Testis (tissue), 3 donors: ENCODE data around the gene INPP5A. TPM values are rescaled to one million over a fixed set of nuclear protein-coding genes. Genes with fewer than 3 reads are reported as not detected.

Experiments
- DNase-seq: peaks from one replicate; pipeline ENCODE4 v3.0.0-alpha.2; 2019
- H3K27ac ChIP-seq, 2 donors: fragments of 200-600 bp; sonication (generic); one replicate each; pipeline ENCODE4 v1.5.1; 2019
- H3K27me3 ChIP-seq: fragments of 200-600 bp; sonication (generic); one replicate; pipeline ENCODE4 v1.5.1; 2019
- H3K36me3 ChIP-seq: fragments of 200-600 bp; sonication (generic); one replicate; pipeline ENCODE4 v1.5.1; 2017; ENCODE audit warnings: low read depth; ENCODE audit errors: missing control alignments
- H3K4me1 ChIP-seq: fragments of 200-600 bp; sonication (generic); one replicate; pipeline ENCODE4 v1.5.1; 2019
- H3K4me3 ChIP-seq, 2 donors: fragments of 200-600 bp; sonication (generic); one replicate each; pipeline ENCODE4 v1.5.1; 2017 to 2019
- H3K9me3 ChIP-seq: fragments of 200-600 bp; sonication (generic); one replicate; pipeline ENCODE4 v1.5.1; 2017
- POLR2A ChIP-seq: fragments of 450-650 bp; IDR thresholded peaks from one replicate; pipeline ENCODE4 v1.6.1; 2017; ENCODE audit warnings: antibody characterized with exemption, mild to moderate bottlenecking, moderate library complexity
- WGBS, 2 donors: methylation state at CpG; one replicate each; pipeline ENCODE4 v1.1.5; 2018; 5-methylcytosine and 5-hydroxymethylcytosine counted together
- intact Hi-C: fragments of 100-400 bp; cut with DNase I; formaldehyde crosslinking; loops from one replicate; pipeline ENCODE4 v1.15.1; 2023; ENCODE audit warnings: low total_unique reads
- polyA plus RNA-seq: library from polyadenylated mRNA; stranded (reverse); fragments of 350-450 nt; fragmentation: Illumina TruSeq; extraction: RNeasy Lipid Tissue Mini Kit (QIAGEN cat#74804); gene quantifications from one replicate; pipeline ENCODE4 v1.2.3, GENCODE V29; 2014; ENCODE audit warnings: low read depth, low replicate concordance; ENCODE audit not compliant: insufficient read depth
- total RNA-seq, 2 donors: library from RNA; depleted of rRNA; stranded (reverse); fragments of >200 nt; gene quantifications; one replicate each; pipeline ENCODE4 v1.2.3, GENCODE V29; 2016
- TF ChIP-seq, protein P1 (sequence below), 3 experiments: fragments of 450-650 bp in 2 of 3; fragments of 200-600 bp in 1 of 3; sonication (generic) in 1 of 3; IDR thresholded peaks; one replicate each; pipeline ENCODE4 v1.5.1; 2016 to 2019; ENCODE audit warnings: antibody characterized with exemption in 3 of 3, mild to moderate bottlenecking in 2 of 3, moderate library complexity in 1 of 3

Gene INPP5A
- total and polyA plus RNA-seq, 3 donors from 2014 or later, result 54.1 to 103 (median 73.0) TPM

DNA sequence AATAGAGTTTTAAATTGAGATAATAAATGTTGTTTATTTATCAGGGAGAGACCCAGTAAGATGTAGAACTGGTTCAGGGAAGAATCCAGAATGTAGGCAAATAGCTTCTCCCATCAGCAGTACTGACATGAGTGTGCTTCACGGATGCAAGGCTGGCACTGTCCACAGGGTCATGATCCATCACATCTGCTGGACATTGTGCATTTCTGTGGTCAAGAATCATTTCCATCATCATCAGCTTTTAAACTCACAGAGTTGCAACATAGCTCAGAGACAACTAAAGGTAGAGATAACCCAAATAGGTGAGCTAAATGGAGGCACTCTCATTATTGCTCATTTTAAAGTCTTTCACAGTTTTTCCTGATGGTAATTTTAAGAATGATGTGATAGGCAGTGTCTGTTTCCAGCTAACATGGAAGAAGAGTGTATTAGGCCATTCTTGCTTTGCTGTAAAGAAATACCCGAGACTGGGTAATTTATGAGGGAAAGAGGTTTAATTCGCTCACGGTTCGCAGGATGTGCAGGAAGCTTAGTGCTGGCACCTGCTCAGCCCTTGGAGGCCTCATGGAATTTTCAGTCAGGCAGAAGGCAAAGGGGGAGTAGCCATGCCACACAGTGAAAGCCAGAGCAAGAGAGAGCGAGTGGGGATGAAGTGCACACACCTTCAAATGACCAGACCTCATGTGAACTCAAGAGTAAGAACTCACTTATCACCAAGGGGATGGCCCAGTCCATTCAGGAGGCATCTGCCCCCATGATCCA, 80.8 kb downstream of the INPP5A start:
- whole genome bisulfite sequencing, 2 donors, result 74 to 88% methylated on average over 6 of the region's 6 CpGs
- Histone ChIP-seq H3K9me3 (no peaks in the 10 kb centered on the region), H3K27ac (no peak overlapping the region), H3K36me3 (no peaks in the 10 kb centered on the region), H3K4me1 (no peaks in the 10 kb centered on the region), H3K27me3 (no peaks in the 10 kb centered on the region), H3K4me3 (no peak overlapping the region)
- DNase-seq, result no peak
- intact Hi-C loops, result no loop called here
- TF ChIP-seq POLR2A, result no peak
- TF ChIP-seq, protein P1, sequence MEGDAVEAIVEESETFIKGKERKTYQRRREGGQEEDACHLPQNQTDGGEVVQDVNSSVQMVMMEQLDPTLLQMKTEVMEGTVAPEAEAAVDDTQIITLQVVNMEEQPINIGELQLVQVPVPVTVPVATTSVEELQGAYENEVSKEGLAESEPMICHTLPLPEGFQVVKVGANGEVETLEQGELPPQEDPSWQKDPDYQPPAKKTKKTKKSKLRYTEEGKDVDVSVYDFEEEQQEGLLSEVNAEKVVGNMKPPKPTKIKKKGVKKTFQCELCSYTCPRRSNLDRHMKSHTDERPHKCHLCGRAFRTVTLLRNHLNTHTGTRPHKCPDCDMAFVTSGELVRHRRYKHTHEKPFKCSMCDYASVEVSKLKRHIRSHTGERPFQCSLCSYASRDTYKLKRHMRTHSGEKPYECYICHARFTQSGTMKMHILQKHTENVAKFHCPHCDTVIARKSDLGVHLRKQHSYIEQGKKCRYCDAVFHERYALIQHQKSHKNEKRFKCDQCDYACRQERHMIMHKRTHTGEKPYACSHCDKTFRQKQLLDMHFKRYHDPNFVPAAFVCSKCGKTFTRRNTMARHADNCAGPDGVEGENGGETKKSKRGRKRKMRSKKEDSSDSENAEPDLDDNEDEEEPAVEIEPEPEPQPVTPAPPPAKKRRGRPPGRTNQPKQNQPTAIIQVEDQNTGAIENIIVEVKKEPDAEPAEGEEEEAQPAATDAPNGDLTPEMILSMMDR (IDR thresholded peaks at IDR 0.05), result no peak

DNA sequence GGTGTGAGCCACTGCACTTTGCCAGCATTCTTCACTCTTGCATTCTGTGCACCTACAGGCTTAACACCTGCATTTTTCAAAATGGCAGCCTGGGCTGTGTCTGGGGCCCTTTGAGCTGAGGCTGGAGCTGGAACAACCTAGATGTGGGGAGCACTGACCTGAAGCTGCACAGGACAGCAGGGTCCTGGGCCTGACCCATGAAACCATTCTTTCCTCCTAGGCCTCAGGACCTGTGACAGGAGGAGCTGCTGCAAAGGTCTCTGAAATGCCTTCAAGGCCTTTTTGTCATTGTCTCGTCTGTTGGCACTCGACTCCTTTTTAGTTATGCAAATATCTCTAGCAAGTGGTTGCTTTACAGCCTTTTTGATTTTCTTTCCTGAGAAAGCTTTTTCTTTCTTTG, 82.3 kb downstream of the INPP5A start:
- no peak overlapping the region for H3K4me3 ChIP-seq
- no peak overlapping the region for H3K27ac ChIP-seq
- no peak for DNase-seq
- H3K4me1 ChIP-seq, result no peaks in the 10 kb centered on the region
- TF ChIP-seq, protein P1 (IDR thresholded peaks at IDR 0.05), result no peak
- H3K36me3 ChIP-seq, result no peaks in the 10 kb centered on the region
- 95 to 98% methylated on average over 2 of the region's 2 CpGs for WGBS, 2 donors
- no peaks in the 10 kb centered on the region for H3K27me3 ChIP-seq
- intact Hi-C loops, result no loop called here
- no peaks in the 10 kb centered on the region for H3K9me3 ChIP-seq

DNA sequence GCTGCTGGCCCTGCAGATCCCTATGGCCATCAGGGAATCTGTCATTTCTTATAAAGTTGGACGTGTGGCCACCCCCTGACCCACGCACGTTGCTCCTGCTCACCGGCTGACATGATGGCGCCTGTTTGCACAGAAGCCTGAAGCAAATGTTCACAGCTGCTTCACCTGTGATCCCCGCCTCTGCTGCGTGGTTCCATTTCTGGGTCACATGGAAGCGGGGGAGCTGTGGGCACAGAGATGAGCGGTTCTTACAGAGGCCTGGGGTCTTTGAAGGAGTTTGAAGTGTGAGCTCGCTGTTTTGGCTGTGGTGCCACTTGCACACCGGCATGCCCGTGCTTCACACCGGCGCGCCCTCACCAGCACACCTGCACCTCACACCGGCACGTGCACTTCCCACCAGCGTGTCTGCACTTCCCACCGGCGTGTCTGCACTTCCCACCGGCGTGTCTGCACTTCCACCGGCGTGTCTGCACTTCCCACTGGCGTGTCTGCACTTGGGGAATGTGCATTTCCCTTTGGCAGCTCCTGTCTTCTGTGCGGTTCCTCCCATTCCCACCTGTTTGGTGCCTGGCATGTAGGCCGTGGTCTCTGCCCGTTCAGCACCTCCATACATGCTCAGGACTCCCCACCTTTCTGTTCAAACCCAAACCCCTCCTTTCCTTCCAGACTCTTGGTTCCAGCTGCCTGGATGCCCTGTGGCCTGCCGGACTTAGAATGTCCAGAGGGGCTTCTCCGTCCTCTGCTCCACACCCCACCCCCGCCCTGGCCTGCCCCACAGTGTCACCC, 86.7 kb downstream of the INPP5A start:
- TF ChIP-seq POLR2A, result no peak
- TF ChIP-seq, protein P1 (IDR thresholded peaks at IDR 0.05), result no peak
- H3K27ac ChIP-seq, result no peak overlapping the region
- H3K4me1 ChIP-seq, result peaks cover 22% of the 10 kb centered on the region
- no peak for DNase-seq
- H3K36me3 ChIP-seq, result no peaks in the 10 kb centered on the region
- no peaks in the 10 kb centered on the region for H3K9me3 ChIP-seq
- intact Hi-C loops, result no loop called here
- no peaks in the 10 kb centered on the region for H3K27me3 ChIP-seq
- H3K4me3 ChIP-seq, result no peak overlapping the region
- WGBS, 2 donors, result 94 to 95% methylated on average over 30 to 31 of the region's 31 CpGs

DNA sequence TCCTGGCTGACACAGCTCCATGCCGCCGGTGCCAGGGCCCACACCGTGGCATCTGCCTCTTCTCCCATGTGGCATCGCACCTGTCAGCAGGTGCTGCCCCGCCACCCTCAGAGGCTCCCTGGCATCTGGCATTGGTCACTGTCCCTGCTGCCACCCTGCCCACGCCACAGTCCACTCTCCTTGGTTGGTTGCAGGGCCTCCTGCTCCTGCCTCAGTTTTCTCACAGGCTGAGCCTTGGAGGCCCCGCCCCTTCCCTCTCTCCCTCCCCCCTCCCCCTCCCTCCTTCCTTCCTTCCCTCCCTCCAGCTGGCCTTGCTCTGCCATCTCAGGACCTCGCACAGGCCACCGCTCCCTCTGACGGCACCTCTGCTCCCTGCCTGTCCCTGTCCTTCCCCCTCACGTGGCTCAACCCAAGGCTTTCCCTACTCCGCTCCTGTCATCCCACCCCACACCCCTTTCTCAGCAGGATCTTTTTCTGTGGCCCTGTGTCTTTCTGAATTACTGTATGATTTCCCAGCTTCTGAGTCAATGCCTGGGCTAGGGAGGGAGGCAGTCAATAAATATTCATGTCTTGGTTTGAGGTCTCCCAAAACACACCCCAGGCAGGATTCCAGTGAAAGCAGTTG, 87.4 kb downstream of the INPP5A start:
- intact Hi-C loops, result no loop called here
- no peaks in the 10 kb centered on the region for H3K27me3 ChIP-seq
- DNase-seq, result no peak
- no peak overlapping the region for H3K4me3 ChIP-seq
- no peak for TF ChIP-seq POLR2A
- TF ChIP-seq, protein P1 (IDR thresholded peaks at IDR 0.05), result no peak
- no peaks in the 10 kb centered on the region for H3K36me3 ChIP-seq
- H3K9me3 ChIP-seq, result no peaks in the 10 kb centered on the region
- 70 to 79% methylated on average over 12 of the region's 12 CpGs for WGBS, 2 donors
- H3K4me1 ChIP-seq, result peaks cover 25% of the 10 kb centered on the region
- no peak overlapping the region for H3K27ac ChIP-seq
